PC-9 (cell line): ENCODE results near the gene SMG6.

ENCODE experiments used
- EZH2 ChIP-seq: fragments of 200-600 bp; sonication (generic); IDR thresholded peaks from 2 replicates; pipeline ENCODE4 v1.8.0; 2017; ENCODE audit warnings: antibody characterized with exemption, low read depth
- TF ChIP-seq, protein P1 (sequence below): fragments of 200-600 bp; sonication (generic); conservative IDR thresholded peaks from 2 replicates; pipeline ENCODE4 v1.6.1; 2017; ENCODE audit warnings: mixed run types, antibody characterized with exemption, mild to moderate bottlenecking, moderate library complexity

DNA sequence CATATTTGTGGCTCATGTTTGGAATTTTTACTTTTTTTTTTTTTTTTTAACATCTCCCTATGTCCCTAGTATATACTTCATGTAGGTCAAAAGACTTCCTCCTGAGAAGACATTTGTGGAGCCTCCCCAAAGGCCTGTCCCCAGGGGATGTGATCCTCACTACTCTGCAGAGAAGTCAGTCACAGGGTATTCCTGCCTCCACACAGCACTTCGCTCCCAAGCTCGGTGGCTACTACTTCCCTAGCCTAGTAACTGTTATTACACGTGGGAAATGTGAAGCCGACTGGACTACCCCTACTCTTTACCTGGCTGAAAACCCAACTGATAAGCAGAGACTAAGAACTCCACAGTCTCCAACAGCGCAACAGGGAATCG is 131.9 kb downstream of the SMG6 start:
- TF ChIP-seq, protein P1, sequence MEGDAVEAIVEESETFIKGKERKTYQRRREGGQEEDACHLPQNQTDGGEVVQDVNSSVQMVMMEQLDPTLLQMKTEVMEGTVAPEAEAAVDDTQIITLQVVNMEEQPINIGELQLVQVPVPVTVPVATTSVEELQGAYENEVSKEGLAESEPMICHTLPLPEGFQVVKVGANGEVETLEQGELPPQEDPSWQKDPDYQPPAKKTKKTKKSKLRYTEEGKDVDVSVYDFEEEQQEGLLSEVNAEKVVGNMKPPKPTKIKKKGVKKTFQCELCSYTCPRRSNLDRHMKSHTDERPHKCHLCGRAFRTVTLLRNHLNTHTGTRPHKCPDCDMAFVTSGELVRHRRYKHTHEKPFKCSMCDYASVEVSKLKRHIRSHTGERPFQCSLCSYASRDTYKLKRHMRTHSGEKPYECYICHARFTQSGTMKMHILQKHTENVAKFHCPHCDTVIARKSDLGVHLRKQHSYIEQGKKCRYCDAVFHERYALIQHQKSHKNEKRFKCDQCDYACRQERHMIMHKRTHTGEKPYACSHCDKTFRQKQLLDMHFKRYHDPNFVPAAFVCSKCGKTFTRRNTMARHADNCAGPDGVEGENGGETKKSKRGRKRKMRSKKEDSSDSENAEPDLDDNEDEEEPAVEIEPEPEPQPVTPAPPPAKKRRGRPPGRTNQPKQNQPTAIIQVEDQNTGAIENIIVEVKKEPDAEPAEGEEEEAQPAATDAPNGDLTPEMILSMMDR, result no peak
- TF ChIP-seq EZH2, result no peak
